Measurements from ENCODE around the gene KCNH4. TPM values are rescaled to one million over a fixed set of nuclear protein-coding genes. Genes with fewer than 3 reads are reported as not detected.

KCNH4 gene
- total and polyA plus RNA-seq, 2 of the 13 experiments (the other 11 are each of a cell fraction or from before 2014, with no cell fraction given), result 0.01 to 0.09 TPM

DNA sequence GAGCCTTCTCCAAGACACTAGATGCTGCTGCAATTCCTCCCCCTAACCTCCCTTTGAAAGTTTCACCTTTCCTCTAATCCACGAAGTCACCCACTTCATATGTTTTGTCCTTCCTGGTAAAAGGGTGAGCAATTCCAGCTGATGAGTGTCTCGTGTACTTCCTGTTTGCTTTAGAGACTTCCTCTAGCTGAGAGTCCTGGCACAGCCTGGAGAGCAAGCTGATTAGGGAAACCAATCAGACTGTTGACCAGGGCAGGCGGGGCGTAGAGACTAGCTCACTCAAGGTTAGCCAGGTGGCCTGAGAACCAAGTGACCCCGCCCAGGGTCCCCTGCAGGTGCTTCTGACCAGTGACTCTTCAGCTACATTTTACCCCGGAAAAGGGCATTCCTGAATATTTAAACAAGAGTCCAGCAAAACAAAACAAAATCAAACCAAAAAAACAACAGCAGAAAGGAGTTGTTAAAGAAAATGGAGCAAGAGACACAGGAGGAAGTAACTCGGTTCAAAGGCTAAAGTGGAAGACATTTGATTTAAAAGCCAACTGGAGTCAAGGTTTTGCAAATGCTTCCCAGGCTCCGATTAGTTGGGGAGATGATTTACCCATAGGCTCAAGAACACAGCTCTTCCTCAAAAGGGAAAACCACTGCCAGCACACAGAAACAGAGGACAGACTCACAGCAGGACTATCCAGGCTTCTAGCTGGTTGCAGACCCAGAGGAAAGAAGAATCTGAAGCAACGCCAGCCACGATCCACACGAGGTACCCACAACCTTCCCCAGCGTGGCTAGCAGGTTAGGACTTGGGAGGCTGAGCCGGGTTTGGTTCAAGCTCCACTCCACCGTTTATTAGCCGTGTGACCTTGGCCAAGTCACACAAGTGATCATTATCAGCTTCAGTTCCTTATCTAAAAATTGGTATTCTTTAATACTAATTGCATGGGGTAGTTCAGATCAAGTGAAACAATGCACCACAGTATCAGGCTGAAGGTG, 45.0 kb downstream of the KCNH4 start (continued):
- no peak for TF ChIP-seq ZNF569 (CRISPR knock-in tag; IDR thresholded peaks at IDR 0.05; ENCODE audit: borderline replicate concordance)
- TF ChIP-seq RCOR2 (CRISPR knock-in tag; IDR thresholded peaks at IDR 0.05), result peak; percentile 41; the same call in 1 of the 2 replicates
- no peak for TF ChIP-seq U2AF1 (optimal IDR thresholded peaks at IDR 0.05; ENCODE audit: low read depth, low read length)
- TF ChIP-seq ZBTB1 (CRISPR knock-in tag; IDR thresholded peaks at IDR 0.05; ENCODE audit: borderline replicate concordance), result no peak
- TF ChIP-seq ZUFSP (CRISPR knock-in tag; IDR thresholded peaks at IDR 0.05; ENCODE audit: borderline replicate concordance), result no peak
- no peak for TF ChIP-seq ZNF256 (CRISPR knock-in tag; conservative IDR thresholded peaks at IDR 0.05)
- TF ChIP-seq, protein P1, sequence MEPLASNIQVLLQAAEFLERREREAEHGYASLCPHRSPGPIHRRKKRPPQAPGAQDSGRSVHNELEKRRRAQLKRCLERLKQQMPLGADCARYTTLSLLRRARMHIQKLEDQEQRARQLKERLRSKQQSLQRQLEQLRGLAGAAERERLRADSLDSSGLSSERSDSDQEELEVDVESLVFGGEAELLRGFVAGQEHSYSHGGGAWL (CRISPR knock-in tag; IDR thresholded peaks at IDR 0.05), result no peak
- TF ChIP-seq, protein P2, sequence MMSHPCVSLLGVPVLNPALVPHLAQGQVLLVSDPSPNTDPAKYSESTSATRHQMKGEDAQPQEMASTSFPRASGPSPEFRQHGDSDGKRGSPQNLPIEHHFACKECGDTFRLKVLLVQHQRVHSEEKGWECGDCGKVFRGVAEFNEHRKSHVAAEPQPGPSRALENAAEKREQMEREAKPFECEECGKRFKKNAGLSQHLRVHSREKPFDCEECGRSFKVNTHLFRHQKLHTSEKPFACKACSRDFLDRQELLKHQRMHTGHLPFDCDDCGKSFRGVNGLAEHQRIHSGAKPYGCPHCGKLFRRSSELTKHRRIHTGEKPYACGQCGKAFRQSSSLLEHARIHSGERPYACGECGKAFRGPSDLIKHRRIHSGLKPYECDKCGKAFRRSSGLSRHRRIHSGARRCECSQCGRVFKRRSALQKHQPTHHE (CRISPR knock-in tag; IDR thresholded peaks at IDR 0.05; ENCODE audit: borderline replicate concordance), result no peak
- TF ChIP-seq ZNF484 (CRISPR knock-in tag; IDR thresholded peaks at IDR 0.05; ENCODE audit: borderline replicate concordance, low read depth), result no peak
- TF ChIP-seq, protein P3, sequence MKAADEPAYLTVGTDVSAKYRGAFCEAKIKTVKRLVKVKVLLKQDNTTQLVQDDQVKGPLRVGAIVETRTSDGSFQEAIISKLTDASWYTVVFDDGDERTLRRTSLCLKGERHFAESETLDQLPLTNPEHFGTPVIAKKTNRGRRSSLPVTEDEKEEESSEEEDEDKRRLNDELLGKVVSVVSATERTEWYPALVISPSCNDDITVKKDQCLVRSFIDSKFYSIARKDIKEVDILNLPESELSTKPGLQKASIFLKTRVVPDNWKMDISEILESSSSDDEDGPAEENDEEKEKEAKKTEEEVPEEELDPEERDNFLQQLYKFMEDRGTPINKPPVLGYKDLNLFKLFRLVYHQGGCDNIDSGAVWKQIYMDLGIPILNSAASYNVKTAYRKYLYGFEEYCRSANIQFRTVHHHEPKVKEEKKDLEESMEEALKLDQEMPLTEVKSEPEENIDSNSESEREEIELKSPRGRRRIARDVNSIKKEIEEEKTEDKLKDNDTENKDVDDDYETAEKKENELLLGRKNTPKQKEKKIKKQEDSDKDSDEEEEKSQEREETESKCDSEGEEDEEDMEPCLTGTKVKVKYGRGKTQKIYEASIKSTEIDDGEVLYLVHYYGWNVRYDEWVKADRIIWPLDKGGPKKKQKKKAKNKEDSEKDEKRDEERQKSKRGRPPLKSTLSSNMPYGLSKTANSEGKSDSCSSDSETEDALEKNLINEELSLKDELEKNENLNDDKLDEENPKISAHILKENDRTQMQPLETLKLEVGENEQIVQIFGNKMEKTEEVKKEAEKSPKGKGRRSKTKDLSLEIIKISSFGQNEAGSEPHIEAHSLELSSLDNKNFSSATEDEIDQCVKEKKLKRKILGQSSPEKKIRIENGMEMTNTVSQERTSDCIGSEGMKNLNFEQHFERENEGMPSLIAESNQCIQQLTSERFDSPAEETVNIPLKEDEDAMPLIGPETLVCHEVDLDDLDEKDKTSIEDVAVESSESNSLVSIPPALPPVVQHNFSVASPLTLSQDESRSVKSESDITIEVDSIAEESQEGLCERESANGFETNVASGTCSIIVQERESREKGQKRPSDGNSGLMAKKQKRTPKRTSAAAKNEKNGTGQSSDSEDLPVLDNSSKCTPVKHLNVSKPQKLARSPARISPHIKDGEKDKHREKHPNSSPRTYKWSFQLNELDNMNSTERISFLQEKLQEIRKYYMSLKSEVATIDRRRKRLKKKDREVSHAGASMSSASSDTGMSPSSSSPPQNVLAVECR (CRISPR knock-in tag; IDR thresholded peaks at IDR 0.05; ENCODE audit: borderline replicate concordance), result peak; percentile 74; the same call in 1 of the 2 replicates
- TF ChIP-seq XRCC5 (optimal IDR thresholded peaks at IDR 0.05; ENCODE audit: low read length), result no peak
- TF ChIP-seq ZNF652 (CRISPR knock-in tag; IDR thresholded peaks at IDR 0.05; ENCODE audit: borderline replicate concordance, low read depth), result no peak
- TF ChIP-seq TEAD3 (CRISPR knock-in tag; optimal IDR thresholded peaks at IDR 0.05; ENCODE audit: borderline replicate concordance), result peak; percentile 76
- TF ChIP-seq KLF15 (CRISPR knock-in tag; IDR thresholded peaks at IDR 0.05; ENCODE audit: borderline replicate concordance), result no peak
- TF ChIP-seq POLR2AphosphoS5 (IDR thresholded peaks at IDR 0.05; ENCODE audit: low read depth, low read length), result no peak
- TF ChIP-seq ATF5 (CRISPR knock-in tag; IDR thresholded peaks at IDR 0.05; ENCODE audit: low read depth), result no peak
- TF ChIP-seq ETV6 (CRISPR knock-in tag; conservative IDR thresholded peaks at IDR 0.05), result peak; percentile 82; the same call in 1 of the 2 replicates
- TF ChIP-seq HNRNPLL (IDR thresholded peaks at IDR 0.05; ENCODE audit: low read depth, low read length, poor library complexity, severe bottlenecking), result no peak
- no peak for TF ChIP-seq ZNF644 (CRISPR knock-in tag; IDR thresholded peaks at IDR 0.05; ENCODE audit: low read depth)
- TF ChIP-seq NCOR1 (IDR thresholded peaks at IDR 0.05; ENCODE audit: borderline replicate concordance, low read length), result no peak

Data from HepG2 (cell line).